GM18505 (cell line): ENCODE measurements around the gene RAP1GAP2.
"Not testable (repeated sequence)": the region's sequence is repeated elsewhere in the genome, so short reads cannot be mapped to it uniquely, and the experiment has no call there.

ENCODE experiments used
- ATAC-seq: cut with Tn5 transposase; IDR thresholded peaks from one replicate; pipeline ENCODE4 v1.9.1; 2021; ENCODE audit not compliant: unreplicated experiment
- POLR2A ChIP-seq: IDR thresholded peaks from 4 replicates; pipeline ENCODE4 v1.6.1; 2011; ENCODE audit warnings: borderline replicate concordance; ENCODE audit not compliant: insufficient read depth, insufficient read length; ENCODE audit errors: extremely low read depth

Gene RAP1GAP2

DNA sequence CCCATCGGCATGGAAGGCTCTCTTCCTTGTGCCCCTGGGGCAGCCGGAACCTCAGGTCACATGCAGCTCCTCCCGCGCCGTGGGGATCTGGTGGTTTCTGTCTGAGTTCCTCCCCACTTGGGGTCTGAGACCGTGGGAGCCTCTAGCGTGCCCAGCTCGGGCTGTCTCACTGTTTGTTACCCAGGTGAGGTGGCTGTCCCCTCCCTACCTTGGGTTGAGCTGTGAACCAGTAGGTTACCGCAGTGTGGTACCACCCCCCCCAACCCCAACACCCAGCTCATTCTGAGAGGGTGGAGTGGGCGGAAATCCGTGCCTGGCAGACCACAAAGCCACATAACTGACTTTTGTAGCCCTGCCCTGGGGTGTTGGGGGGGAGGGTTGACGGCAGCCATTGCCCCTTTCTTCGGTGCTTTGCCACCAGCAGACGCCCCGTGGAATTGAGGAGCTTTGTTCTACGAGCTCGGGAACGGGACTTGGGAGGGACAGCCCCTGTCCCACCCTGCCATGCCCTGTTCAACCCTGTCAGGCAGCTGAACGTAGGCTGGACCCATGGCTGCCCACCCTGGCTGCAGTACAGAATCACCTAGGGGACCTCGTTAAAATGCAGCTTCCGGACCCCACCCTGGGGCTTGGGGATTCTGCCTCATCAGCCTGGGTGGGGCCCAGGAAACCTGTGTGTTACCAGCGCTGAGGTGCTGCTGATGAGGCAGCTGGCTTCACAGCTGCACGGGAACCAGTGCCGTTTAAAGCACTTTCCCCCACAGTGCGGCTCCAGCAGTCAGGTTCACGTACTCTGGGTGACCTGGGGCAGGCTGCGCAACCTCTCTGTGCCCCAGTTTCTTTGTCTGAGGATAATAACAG, 18.5 kb downstream of the RAP1GAP2 start:
- TF ChIP-seq POLR2A, result no peak
- ATAC-seq, result peak; percentile 61

DNA sequence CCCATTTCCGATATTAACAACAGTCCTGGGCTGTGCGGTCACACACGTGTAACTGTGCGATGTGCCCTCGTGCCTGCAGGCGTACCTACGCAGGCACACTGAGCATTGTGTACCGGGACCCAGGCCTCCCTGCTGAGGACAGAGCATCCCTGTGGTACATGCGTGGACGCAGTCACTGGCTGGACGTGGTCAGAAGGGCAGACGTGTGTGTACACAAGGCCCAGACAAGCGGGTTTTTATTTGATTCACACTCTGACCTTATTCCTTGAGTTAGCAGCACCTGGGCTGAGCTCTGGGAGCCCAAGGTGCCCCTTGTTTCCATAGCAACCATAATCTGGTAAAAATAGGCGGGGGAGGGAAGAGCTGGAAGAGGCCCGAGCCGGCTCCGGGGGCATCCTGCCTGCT, 19.5 kb downstream of the RAP1GAP2 start:
- no peak for ATAC-seq
- no peak for TF ChIP-seq POLR2A

DNA sequence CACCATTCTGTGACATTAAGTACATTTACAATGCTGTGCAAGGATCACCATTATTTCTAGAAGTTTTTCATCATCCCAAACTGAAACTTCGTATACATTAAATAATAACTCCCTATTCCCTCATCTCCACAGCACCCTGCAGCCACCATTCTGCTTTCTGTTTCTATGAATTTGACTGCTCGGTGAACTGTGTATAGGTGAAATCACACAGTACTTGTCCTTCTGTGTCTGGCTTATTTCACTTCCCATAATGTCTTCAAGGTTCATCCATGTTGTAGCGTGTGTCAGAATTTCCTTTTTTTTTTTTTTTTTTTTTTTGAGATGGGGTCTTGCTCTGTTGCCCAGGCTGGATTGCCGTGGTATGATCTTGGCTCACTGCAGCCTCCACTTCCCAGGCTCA, 20.4 kb downstream of the RAP1GAP2 start:
- ATAC-seq, result no peak
- TF ChIP-seq POLR2A, result no peak

DNA sequence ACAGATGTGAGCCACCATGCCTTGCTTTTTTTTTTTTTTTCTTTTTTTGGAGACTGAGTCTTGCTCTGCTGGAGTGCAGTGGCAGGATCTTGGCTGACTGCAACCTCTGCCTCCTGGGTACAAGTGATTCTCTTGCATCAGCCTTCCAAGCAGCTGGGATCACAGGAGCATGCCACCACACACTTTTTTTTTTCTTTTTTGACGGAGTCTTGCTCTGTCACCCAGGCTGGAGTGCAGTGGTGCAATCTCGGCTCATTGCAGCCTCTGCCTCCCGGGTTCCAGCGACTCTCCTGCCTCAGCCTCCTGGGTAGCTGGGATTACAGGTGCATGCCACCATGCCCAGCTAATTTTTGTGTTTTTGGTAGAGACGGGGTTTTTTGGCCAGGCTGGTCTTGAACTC, 23.1 kb downstream of the RAP1GAP2 start:
- not testable (repeated sequence) for ATAC-seq

- TF ChIP-seq POLR2A, result no peak
- no peak for ATAC-seq
Observed at GRCh38 chr17:2819921-2820501, 23.8 kb downstream of the RAP1GAP2 start.

DNA sequence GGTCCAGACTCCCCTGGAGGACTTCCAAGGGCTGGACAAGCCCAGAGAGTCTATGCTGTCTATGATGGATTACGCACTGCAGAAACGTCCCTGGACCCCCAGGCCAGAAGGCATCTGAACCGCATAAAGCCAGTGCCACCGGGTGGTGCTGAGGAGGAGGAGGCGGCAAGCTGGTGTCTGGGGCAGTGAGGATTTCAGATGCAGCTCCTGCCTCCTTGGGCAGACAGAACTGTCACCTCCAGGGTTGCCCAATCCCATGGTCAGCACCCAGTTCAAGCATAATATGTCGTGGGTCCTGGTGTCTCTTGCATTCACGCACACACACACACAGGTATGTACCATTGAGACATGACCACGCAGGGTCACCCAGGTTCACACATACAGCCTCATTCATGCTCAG, 25.6 kb downstream of the RAP1GAP2 start:
- TF ChIP-seq POLR2A, result no peak
- no peak for ATAC-seq

DNA sequence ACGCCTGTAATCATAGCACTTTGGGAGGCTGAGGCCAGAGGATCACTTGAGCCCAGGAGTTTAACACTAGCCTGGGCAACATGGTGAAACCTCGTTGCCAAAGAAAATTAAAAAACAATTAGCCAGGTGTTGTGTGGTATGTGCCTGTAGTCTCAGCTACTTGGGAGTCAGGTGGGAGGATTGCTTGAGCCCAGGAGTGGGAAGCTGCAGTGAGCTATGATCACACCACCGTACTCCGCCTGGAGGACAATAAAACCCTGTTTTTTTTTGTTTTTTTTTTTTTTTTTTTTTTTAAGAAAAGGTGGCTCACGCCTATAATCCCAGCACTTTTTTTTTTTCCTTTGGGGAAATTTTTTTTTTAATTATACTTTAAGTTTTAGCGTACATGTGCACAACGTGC, 26.1 kb downstream of the RAP1GAP2 start:
- TF ChIP-seq POLR2A, result no peak
- ATAC-seq, result no peak

- no peak for ATAC-seq
- no peak for TF ChIP-seq POLR2A
Observed at GRCh38 chr17:2825253-2825970, 29.2 kb downstream of the RAP1GAP2 start.

- TF ChIP-seq POLR2A, result no peak
- no peak for ATAC-seq
Observed at GRCh38 chr17:2828397-2829038, 32.3 kb downstream of the RAP1GAP2 start.

- no peak for ATAC-seq
- no peak for TF ChIP-seq POLR2A
Observed at GRCh38 chr17:2830678-2831077, 34.4 kb downstream of the RAP1GAP2 start.

DNA sequence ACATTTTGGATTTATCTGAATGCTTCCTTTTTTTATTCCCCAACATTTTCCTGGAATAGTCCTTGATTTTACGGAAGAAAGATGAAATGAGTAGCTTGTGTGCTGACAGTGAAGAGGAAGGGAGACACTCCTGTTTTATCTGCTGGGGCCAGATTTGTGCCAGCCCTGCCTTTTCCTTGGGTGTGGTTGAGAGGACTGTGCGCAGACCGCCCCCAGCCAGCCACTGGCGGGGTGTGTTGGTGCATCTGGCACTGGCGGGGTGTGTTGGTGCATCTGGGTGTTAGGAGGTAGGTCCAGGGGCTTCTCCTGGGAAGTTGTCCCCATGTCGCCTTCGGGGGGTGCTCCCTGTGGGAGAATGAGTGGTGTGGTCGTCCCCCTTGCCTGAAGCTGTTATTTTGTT, 39.5 kb downstream of the RAP1GAP2 start:
- no peak for TF ChIP-seq POLR2A
- no peak for ATAC-seq

GRCh38 chr17:2837147-2837561, 40.9 kb downstream of the RAP1GAP2 start:
- peak; percentile 61 for ATAC-seq

GRCh38 chr17:2841606-2842005, 45.4 kb downstream of the RAP1GAP2 start:
- TF ChIP-seq POLR2A, result no peak
- ATAC-seq, result no peak

More at GRCh38 chr17:2837147-2837561, 40.9 kb downstream of the RAP1GAP2 start:
- TF ChIP-seq POLR2A, result no peak
